NCI-H2171 treated with DMSO at 0.1 percent for 48 hours (cell line): Measurements from ENCODE around the gene GID8.
A peak's percentile ranks its signal among the peaks of the same experiment; 100 is the strongest.

ENCODE experiments used
- DNase-seq: peaks from one replicate; lab custom pipeline; 2025; lab: John Stamatoyannopoulos, UW

The GID8 gene

GRCh38 chr20:62970307-62971210, 32.6 kb downstream of the GID8 start:
- no peak for DNase-seq

GRCh38 chr20:62971211-62971949, 33.4 kb downstream of the GID8 start:
- DNase-seq: no peak

- DNase-seq: peak; percentile 75
Observed at GRCh38 chr20:62971950-62972844, 34.2 kb downstream of the GID8 start.

- DNase-seq: no peak
Observed at GRCh38 chr20:62972845-62973745, 35.1 kb downstream of the GID8 start.

GRCh38 chr20:62975251-62975760, 37.4 kb downstream of the GID8 start:
- DNase-seq: no peak

- no peak for DNase-seq
Observed at GRCh38 chr20:62975812-62976508, 38.0 kb downstream of the GID8 start.

- DNase-seq: no peak
Observed at GRCh38 chr20:62976886-62977285, 38.9 kb downstream of the GID8 start.

- DNase-seq: no peak
Observed at GRCh38 chr20:62977613-62978560, 39.9 kb downstream of the GID8 start.

- DNase-seq: no peak
Observed at GRCh38 chr20:62978561-62978943, 40.6 kb downstream of the GID8 start.

- DNase-seq: no peak
Observed at GRCh38 chr20:62979310-62979709, 41.4 kb downstream of the GID8 start.

GRCh38 chr20:62979876-62980373, 42.0 kb downstream of the GID8 start:
- DNase-seq: no peak

- peak; percentile 9 for DNase-seq
Observed at GRCh38 chr20:62980380-62980960, 42.5 kb downstream of the GID8 start.

- DNase-seq: peak; percentile 60
Observed at GRCh38 chr20:62980970-62981369, 43.0 kb downstream of the GID8 start.

GRCh38 chr20:62982124-62983075, 44.5 kb downstream of the GID8 start:
- DNase-seq: no peak

GRCh38 chr20:62983210-62983609, 45.3 kb downstream of the GID8 start:
- DNase-seq: no peak

- peak; percentile 48 for DNase-seq
Observed at GRCh38 chr20:62984666-62985443, 46.9 kb downstream of the GID8 start.

- DNase-seq: no peak
Observed at GRCh38 chr20:62985444-62985778, 47.5 kb downstream of the GID8 start.
